Suprapubic skin (tissue), 4 donors: Measurements from ENCODE around the gene SLIRP. TPM values are rescaled to one million over a fixed set of nuclear protein-coding genes. Genes with fewer than 3 reads are reported as not detected.

Experiments used
- DNase-seq, 2 donors: peaks; one replicate each; pipeline ENCODE4 v3.0.0-alpha.2; 2019; ENCODE audit warnings: low spot score in 2 of 2
- H3K27ac ChIP-seq: fragments of 200-600 bp; sonication (generic); one replicate; pipeline ENCODE4 v1.5.1; 2019
- H3K27me3 ChIP-seq: fragments of 200-600 bp; sonication (generic); one replicate; pipeline ENCODE4 v1.5.1; 2019
- H3K36me3 ChIP-seq: fragments of 200-600 bp; sonication (generic); one replicate; pipeline ENCODE4 v1.5.1; 2019
- H3K4me1 ChIP-seq: fragments of 200-600 bp; sonication (generic); one replicate; pipeline ENCODE4 v1.5.1; 2019
- H3K4me3 ChIP-seq: fragments of 200-600 bp; sonication (generic); one replicate; pipeline ENCODE4 v1.5.1; 2019; ENCODE audit warnings: mild to moderate bottlenecking
- H3K9me3 ChIP-seq: fragments of 200-600 bp; sonication (generic); one replicate; pipeline ENCODE4 v1.5.1; 2019
- EP300 ChIP-seq: sonication (generic); formaldehyde crosslinking; IDR thresholded peaks from one replicate; pipeline ENCODE4 v1.6.1; 2017; ENCODE audit warnings: antibody characterized with exemption
- POLR2A ChIP-seq, 2 donors: fragments of 450-650 bp; IDR thresholded peaks; one replicate each; pipeline ENCODE4 v1.6.1; 2017; ENCODE audit warnings: antibody characterized with exemption in 2 of 2, mild to moderate bottlenecking in 2 of 2, moderate library complexity in 2 of 2
- POLR2AphosphoS5 ChIP-seq, 3 donors: sonication (generic); formaldehyde crosslinking; IDR thresholded peaks; one replicate each; pipeline ENCODE4 v1.6.1; 2017; ENCODE audit warnings: antibody characterized with exemption in 3 of 3
- WGBS: methylation state at CpG from one replicate; pipeline ENCODE4 v1.1.5; 2018; 5-methylcytosine and 5-hydroxymethylcytosine counted together
- total RNA-seq, 4 donors: library from RNA; depleted of rRNA; stranded (reverse); fragments of >200 nt; gene quantifications; one replicate each; pipeline ENCODE4 v1.1.0, GENCODE V29; 2016
- TF ChIP-seq, protein P1 (sequence below), 2 donors: fragments of 200-600 bp in 1 of 2; fragments of 450-650 bp in 1 of 2; sonication (generic) in 1 of 2; IDR thresholded peaks; one replicate each; pipeline ENCODE4 v1.5.1; 2016 to 2019; ENCODE audit warnings: antibody characterized with exemption in 2 of 2, mild to moderate bottlenecking in 1 of 2, moderate library complexity in 1 of 2

Gene SLIRP
- total RNA-seq, 4 donors from 2014 or later, result 59.1 to 147 (median 127) TPM

DNA sequence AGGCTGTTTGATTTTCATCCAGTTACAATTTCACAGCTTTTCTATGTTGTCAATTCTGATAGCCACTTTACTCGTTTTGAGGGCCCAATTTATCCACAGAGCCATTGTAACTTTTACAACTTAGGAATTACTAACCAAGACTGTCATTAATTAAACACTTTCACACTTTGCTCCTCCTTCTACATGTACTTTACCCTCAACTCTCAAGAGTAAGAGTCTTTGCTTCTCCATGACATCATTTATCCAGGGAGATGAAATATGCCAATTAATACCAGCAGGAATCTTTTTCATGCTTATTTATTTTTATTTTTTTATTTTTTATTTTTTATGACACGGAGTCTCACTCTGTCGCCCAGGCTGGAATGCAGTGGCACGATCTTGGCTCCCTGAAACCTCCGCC is 13.5 kb downstream of the SLIRP start:
- H3K27me3 ChIP-seq, result no peaks in the 10 kb centered on the region
- WGBS, result 89% methylated on average over 5 of the region's 5 CpGs
- H3K4me1 ChIP-seq, result no peaks in the 10 kb centered on the region
- no peak for TF ChIP-seq POLR2AphosphoS5 (IDR thresholded peaks at IDR 0.05)
- TF ChIP-seq, protein P1, sequence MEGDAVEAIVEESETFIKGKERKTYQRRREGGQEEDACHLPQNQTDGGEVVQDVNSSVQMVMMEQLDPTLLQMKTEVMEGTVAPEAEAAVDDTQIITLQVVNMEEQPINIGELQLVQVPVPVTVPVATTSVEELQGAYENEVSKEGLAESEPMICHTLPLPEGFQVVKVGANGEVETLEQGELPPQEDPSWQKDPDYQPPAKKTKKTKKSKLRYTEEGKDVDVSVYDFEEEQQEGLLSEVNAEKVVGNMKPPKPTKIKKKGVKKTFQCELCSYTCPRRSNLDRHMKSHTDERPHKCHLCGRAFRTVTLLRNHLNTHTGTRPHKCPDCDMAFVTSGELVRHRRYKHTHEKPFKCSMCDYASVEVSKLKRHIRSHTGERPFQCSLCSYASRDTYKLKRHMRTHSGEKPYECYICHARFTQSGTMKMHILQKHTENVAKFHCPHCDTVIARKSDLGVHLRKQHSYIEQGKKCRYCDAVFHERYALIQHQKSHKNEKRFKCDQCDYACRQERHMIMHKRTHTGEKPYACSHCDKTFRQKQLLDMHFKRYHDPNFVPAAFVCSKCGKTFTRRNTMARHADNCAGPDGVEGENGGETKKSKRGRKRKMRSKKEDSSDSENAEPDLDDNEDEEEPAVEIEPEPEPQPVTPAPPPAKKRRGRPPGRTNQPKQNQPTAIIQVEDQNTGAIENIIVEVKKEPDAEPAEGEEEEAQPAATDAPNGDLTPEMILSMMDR (IDR thresholded peaks at IDR 0.05), result no peak
- no peak for TF ChIP-seq POLR2A (IDR thresholded peaks at IDR 0.05)
- TF ChIP-seq EP300, result no peak
- DNase-seq, result no peak
- no peaks in the 10 kb centered on the region for H3K9me3 ChIP-seq
- H3K4me3 ChIP-seq, result no peak overlapping the region
- H3K36me3 ChIP-seq, result peaks cover 99% of the 10 kb centered on the region
- H3K27ac ChIP-seq, result no peak overlapping the region

DNA sequence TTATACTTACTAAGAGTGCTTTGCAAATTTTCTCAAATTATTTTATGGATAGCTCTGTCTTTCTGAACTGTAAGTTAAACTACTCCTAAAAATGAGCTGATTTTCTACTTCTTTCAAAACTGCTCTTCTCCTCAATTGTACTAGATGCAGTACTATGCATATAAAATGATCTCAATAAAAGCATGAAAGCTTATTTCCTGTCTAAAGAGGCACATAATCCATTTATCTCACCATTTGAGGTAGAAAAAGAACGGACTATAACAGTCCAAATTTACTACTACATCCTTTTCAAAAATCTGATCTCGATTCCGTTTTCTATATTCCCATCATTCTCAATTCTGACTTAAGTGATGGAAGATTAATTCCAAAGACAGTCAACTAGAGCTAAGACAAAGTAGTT is 14.4 kb downstream of the SLIRP start:
- WGBS, result 97% methylated on average over 3 of the region's 3 CpGs
- Histone ChIP-seq H3K27ac (no peak overlapping the region), H3K9me3 (no peaks in the 10 kb centered on the region), H3K4me1 (no peaks in the 10 kb centered on the region), H3K27me3 (no peaks in the 10 kb centered on the region), H3K36me3 (peaks cover 99% of the 10 kb centered on the region), H3K4me3 (no peak overlapping the region)
- TF ChIP-seq, protein P1 (IDR thresholded peaks at IDR 0.05), result no peak
- TF ChIP-seq POLR2A (IDR thresholded peaks at IDR 0.05) (no peak), POLR2AphosphoS5 (IDR thresholded peaks at IDR 0.05) (no peak), EP300 (no peak)
- no peak for DNase-seq

DNA sequence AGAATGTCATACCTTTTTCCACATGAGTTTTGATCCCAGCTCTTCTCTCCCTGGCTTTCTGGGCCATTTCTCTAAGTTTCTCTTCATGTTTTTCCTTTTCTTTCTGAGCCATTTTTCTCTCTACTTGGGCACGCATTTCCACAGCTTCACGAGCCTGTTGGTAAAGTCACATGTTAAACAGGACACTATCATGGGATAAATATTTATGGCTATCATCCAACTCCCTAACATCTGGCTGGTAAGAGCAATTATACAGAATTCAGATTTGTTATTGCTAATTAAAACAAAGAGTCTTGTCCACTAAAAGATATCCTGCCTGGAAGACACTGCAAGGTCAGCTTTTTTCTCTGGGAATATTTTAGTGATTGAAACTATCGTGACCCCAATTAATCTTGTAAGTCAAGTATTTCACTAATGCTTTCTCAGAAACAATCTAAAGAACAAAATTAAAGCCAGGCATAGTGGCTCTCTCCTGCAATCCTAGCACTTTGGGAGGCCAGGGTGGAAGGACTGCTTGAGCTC is 23.1 kb downstream of the SLIRP start:
- no peak for DNase-seq
- WGBS, result 77% methylated on average over 3 of the region's 3 CpGs
- H3K27ac ChIP-seq, result no peak overlapping the region
- H3K9me3 ChIP-seq, result no peaks in the 10 kb centered on the region
- TF ChIP-seq POLR2AphosphoS5 (IDR thresholded peaks at IDR 0.05) (no peak), EP300 (no peak), POLR2A (IDR thresholded peaks at IDR 0.05) (no peak)
- TF ChIP-seq, protein P1 (IDR thresholded peaks at IDR 0.05), result no peak
- H3K4me3 ChIP-seq, result no peak overlapping the region
- peaks cover 100% of the 10 kb centered on the region for H3K36me3 ChIP-seq
- no peaks in the 10 kb centered on the region for H3K4me1 ChIP-seq
- no peaks in the 10 kb centered on the region for H3K27me3 ChIP-seq

DNA sequence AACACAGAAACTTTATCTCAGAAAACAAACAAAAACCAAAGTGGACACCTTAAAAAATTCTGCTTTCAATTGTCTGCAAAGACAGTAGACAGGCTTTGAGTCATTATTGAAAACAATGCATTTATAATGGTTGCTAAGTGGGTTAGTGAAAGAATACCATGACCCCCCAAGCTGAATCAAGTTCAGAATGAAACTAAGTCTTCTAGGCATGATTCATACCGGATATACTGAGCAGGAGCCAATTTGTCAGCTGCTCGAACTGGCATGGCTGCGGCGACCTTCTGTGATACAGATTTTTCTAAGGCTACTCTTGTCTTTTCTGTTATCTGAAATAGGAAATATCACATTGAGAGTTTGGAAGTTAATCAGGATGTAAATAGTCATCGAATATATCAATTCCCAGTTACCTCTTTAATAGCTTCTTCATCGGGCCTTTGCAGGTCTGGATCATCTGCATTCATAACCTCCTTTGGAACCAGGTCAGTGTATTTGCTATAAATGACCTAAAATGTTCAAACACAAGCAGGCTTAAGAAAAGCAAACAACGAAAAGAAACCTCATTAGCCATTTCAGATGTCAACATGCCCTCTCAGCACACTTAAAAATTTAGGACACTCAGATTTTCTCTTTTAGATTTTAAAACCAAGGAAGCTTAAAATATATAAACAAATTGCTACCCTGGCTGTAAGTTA is 30.8 kb downstream of the SLIRP start:
- Histone ChIP-seq H3K9me3 (no peaks in the 10 kb centered on the region), H3K27me3 (no peaks in the 10 kb centered on the region), H3K4me3 (no peak overlapping the region), H3K4me1 (no peaks in the 10 kb centered on the region), H3K36me3 (peaks cover 60% of the 10 kb centered on the region), H3K27ac (no peak overlapping the region)
- WGBS, result 84% methylated on average over 7 of the region's 7 CpGs
- DNase-seq, result no peak
- TF ChIP-seq, protein P1 (IDR thresholded peaks at IDR 0.05), result no peak
- TF ChIP-seq EP300, result no peak
- no peak for TF ChIP-seq POLR2A (IDR thresholded peaks at IDR 0.05)
- TF ChIP-seq POLR2AphosphoS5 (IDR thresholded peaks at IDR 0.05), result no peak

DNA sequence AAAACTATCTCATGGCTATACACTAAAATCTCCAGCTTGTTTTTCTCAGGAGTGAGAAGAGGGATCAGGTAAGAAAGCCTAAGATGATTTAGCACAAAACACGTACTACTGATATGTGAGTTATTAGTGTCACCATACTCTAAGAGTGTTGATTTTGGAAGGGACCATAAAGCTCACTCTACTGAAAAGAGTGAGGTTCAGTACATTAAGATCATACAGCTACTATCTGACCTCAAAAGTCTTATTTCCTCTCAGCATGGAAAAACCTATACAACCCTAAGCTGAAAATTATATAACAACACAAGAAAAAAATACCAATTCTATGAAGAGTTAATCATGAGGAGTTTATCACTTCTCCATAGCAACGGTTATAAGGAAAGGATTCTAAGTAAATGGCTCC is 33.5 kb downstream of the SLIRP start:
- H3K4me1 ChIP-seq, result no peaks in the 10 kb centered on the region
- H3K4me3 ChIP-seq, result no peak overlapping the region
- no peak for DNase-seq
- 80% methylated on average over 2 of the region's 2 CpGs for WGBS
- peaks cover 48% of the 10 kb centered on the region for H3K36me3 ChIP-seq
- no peak overlapping the region for H3K27ac ChIP-seq
- TF ChIP-seq EP300 (no peak), POLR2A (IDR thresholded peaks at IDR 0.05) (no peak), POLR2AphosphoS5 (IDR thresholded peaks at IDR 0.05) (no peak)
- TF ChIP-seq, protein P1 (IDR thresholded peaks at IDR 0.05), result no peak
- no peaks in the 10 kb centered on the region for H3K9me3 ChIP-seq
- H3K27me3 ChIP-seq, result no peaks in the 10 kb centered on the region
